ENCODE data around the gene ATP6V0D1. TPM values are rescaled to one million over a fixed set of nuclear protein-coding genes. Genes with fewer than 3 reads are reported as not detected.
A peak's percentile ranks its signal among the peaks of the same experiment; 100 is the strongest.

Gene ATP6V0D1
- total RNA-seq, 2 donors from 2014 or later: 79.7 to 95.7 TPM

GRCh38 chr16:67446968-67447507, 33.9 kb downstream of the ATP6V0D1 start:
- Histone ChIP-seq H3K4me1 (peaks cover 0 to 98% of the 10 kb centered on the region in 2 donors), H3K4me3 (no peak overlapping the region), H3K27me3 (no peaks in the 10 kb centered on the region), H3K27ac (no peak overlapping the region), H3K9me3 (no peaks in the 10 kb centered on the region), H3K36me3 (peaks cover 7% of the 10 kb centered on the region)
- DNase-seq (ENCODE audit: low spot score): no peak
- TF ChIP-seq CTCF (IDR thresholded peaks at IDR 0.05): no peak

GRCh38 chr16:67445913-67446907, 34.7 kb downstream of the ATP6V0D1 start:
- peak overlapping the region; percentile 19 to 53 for H3K27ac ChIP-seq
- H3K4me1 ChIP-seq: peaks cover 0 to 98% of the 10 kb centered on the region in 2 donors
- no peak for TF ChIP-seq CTCF (IDR thresholded peaks at IDR 0.05)
- DNase-seq (ENCODE audit: low spot score): no peak
- H3K9me3 ChIP-seq: no peaks in the 10 kb centered on the region
- peaks cover 4% of the 10 kb centered on the region for H3K36me3 ChIP-seq
- no peaks in the 10 kb centered on the region for H3K27me3 ChIP-seq
- no peak overlapping the region for H3K4me3 ChIP-seq

GRCh38 chr16:67445441-67445912, 35.5 kb downstream of the ATP6V0D1 start:
- H3K27ac ChIP-seq: peak overlapping the region in 1 of 2 donors; percentile 53
- peaks cover 0 to 95% of the 10 kb centered on the region in 2 donors for H3K4me1 ChIP-seq
- no peaks in the 10 kb centered on the region for H3K9me3 ChIP-seq
- no peak for TF ChIP-seq CTCF (IDR thresholded peaks at IDR 0.05)
- H3K4me3 ChIP-seq: no peak overlapping the region
- no peaks in the 10 kb centered on the region for H3K27me3 ChIP-seq
- H3K36me3 ChIP-seq: no peaks in the 10 kb centered on the region
- no peak for DNase-seq (ENCODE audit: low spot score)

- Histone ChIP-seq H3K27me3 (no peaks in the 10 kb centered on the region), H3K4me1 (peaks cover 0 to 91% of the 10 kb centered on the region in 2 donors), H3K36me3 (no peaks in the 10 kb centered on the region), H3K9me3 (no peaks in the 10 kb centered on the region), H3K27ac (no peak overlapping the region), H3K4me3 (no peak overlapping the region)
- TF ChIP-seq CTCF (IDR thresholded peaks at IDR 0.05): no peak
- no peak for DNase-seq (ENCODE audit: low spot score)
Measured at GRCh38 chr16:67445126-67445426, 35.9 kb downstream of the ATP6V0D1 start.

- H3K27me3 ChIP-seq: no peaks in the 10 kb centered on the region
- no peak for DNase-seq (ENCODE audit: low spot score)
- H3K4me1 ChIP-seq: peaks cover 0 to 85% of the 10 kb centered on the region in 2 donors
- no peaks in the 10 kb centered on the region for H3K9me3 ChIP-seq
- H3K4me3 ChIP-seq: no peak overlapping the region
- H3K36me3 ChIP-seq: no peaks in the 10 kb centered on the region
- no peak for TF ChIP-seq CTCF (IDR thresholded peaks at IDR 0.05)
- no peak overlapping the region for H3K27ac ChIP-seq
Measured at GRCh38 chr16:67444259-67445125, 36.5 kb downstream of the ATP6V0D1 start.

Data from right atrium auricular region (tissue), 2 donors.